HepG2 (cell line): ENCODE measurements around the gene ZBTB47. TPM values are rescaled to one million over a fixed set of nuclear protein-coding genes. Genes with fewer than 3 reads are reported as not detected.

Experiments
- ATAC-seq: fragments of 200-7000 bp; cut with Tn5 transposase; 3 replicates; pipeline ENCODE4 v1.9.1; 2020; ENCODE audit warnings: mild to moderate bottlenecking, moderate library complexity
- BruUV-seq: library from RNA; stranded (reverse); fragments of 400-500 nt; replicated peaks from 2 replicates; lab custom pipeline; 2021; lab: Mats Ljungman, UMichigan
- CTCF ChIA-PET: fragments of 300-600 bp; formaldehyde crosslinking; extraction: SDS; loops from one replicate; lab custom pipeline; 2021; ENCODE audit warnings: low total read pairs, inconsistent platforms, low intra/inter-chr PET ratio; lab: Yijun Ruan, JAX
- POLR2A ChIA-PET: fragments of 350-600 bp; sonication (Branson Sonifier 250); formaldehyde crosslinking; loops from one replicate; lab custom pipeline; 2020; ENCODE audit warnings: antibody characterized with exemption, inconsistent platforms; lab: Yijun Ruan, JAX
- DNase-seq: peaks from one replicate; pipeline ENCODE4 v3.0.0-alpha.2; 2015; ENCODE audit warnings: low spot score
- FAIRE-seq: peaks from 3 replicates; lab custom pipeline; 2011; peaks lifted over from hg19 to GRCh38; lab: Jason Lieb, UNC
- H2AFZ ChIP-seq: one replicate; pipeline ENCODE4 v1.6.1; 2011; ENCODE audit warnings: low read length, inconsistent platforms
- H3K27ac ChIP-seq: fragments of 300-600 bp; 3 replicates; pipeline ENCODE4 v1.8.0; 2011; ENCODE audit warnings: mixed run types, mild to moderate bottlenecking, mixed read lengths, low read length, inconsistent platforms; ENCODE audit not compliant: insufficient read depth; ENCODE audit errors: extremely low read length
- H3K27me3 ChIP-seq, 2 experiments: fragments of 200-600 bp in 1 of 2; 2 replicates in 1 of 2; 3 replicates in 1 of 2; pipeline versions ENCODE4 v1.6.0 to v1.8.0; 2011; ENCODE audit warnings: low read length in 2 of 2, mild to moderate bottlenecking in 2 of 2, moderate library complexity in 2 of 2, inconsistent platforms in 1 of 2; ENCODE audit not compliant: insufficient read depth in 2 of 2, control insufficient read depth in 1 of 2
- H3K36me3 ChIP-seq, 2 experiments: fragments of 200-600 bp in 1 of 2; replicated peaks in 1 of 2; 2 replicates in 1 of 2; 3 replicates in 1 of 2; pipeline versions ENCODE4 v1.5.1 to v1.8.0; 2011; ENCODE audit warnings: low read length in 2 of 2, inconsistent platforms in 1 of 2; ENCODE audit not compliant: insufficient read depth in 2 of 2, control insufficient read depth in 1 of 2
- H3K4me1 ChIP-seq: 2 replicates; pipeline ENCODE4 v1.5.1; 2012; ENCODE audit warnings: low read length, inconsistent platforms; ENCODE audit not compliant: insufficient read depth
- H3K4me2 ChIP-seq: 2 replicates; pipeline ENCODE4 v1.6.0; 2011; ENCODE audit warnings: low read depth, low read length, inconsistent platforms
- H3K4me3 ChIP-seq, 3 experiments: fragments of 200-600 bp in 1 of 3; sonication (generic), shearing (Covaris generic) in 1 of 3; replicated peaks in 1 of 3; 2 replicates each; pipeline ENCODE4 v1.5.1; 2011 to 2016; ENCODE audit warnings: low read length in 3 of 3, inconsistent platforms in 2 of 3, low read depth in 2 of 3, mild to moderate bottlenecking in 2 of 3, control low read depth in 1 of 3, mixed read lengths in 1 of 3; ENCODE audit not compliant: insufficient read depth in 1 of 3
- H3K79me2 ChIP-seq: one replicate; pipeline ENCODE4 v1.6.1; 2011; ENCODE audit warnings: low read length, inconsistent platforms; ENCODE audit not compliant: insufficient read depth
- H3K9ac ChIP-seq: 2 replicates; pipeline ENCODE4 v1.6.0; 2011; ENCODE audit warnings: mild to moderate bottlenecking, low read depth, low read length, inconsistent platforms; ENCODE audit not compliant: insufficient read depth
- H3K9me3 ChIP-seq: 2 replicates; pipeline ENCODE4 v1.5.1; 2012; ENCODE audit warnings: mild to moderate bottlenecking, low read length
- H4K20me1 ChIP-seq: 2 replicates; pipeline ENCODE4 v1.6.0; 2011; ENCODE audit warnings: inconsistent platforms, mild to moderate bottlenecking, low read length, moderate library complexity; ENCODE audit not compliant: insufficient read depth
- CBX2 ChIP-seq, 2 experiments: fragments of 200-600 bp in 1 of 2; sonication (generic); formaldehyde crosslinking in 1 of 2; IDR thresholded peaks; 2 replicates each; pipeline versions ENCODE4 v1.7.0 to v1.8.1; 2018 to 2022; ENCODE audit warnings: low read depth in 2 of 2, low read length in 1 of 2, mild to moderate bottlenecking in 1 of 2, missing genetic modification reagents in 1 of 2
- EHMT2 ChIP-seq: fragments of 200-600 bp; sonication (generic); IDR thresholded peaks from 2 replicates; pipeline ENCODE4 v1.7.0; 2017; ENCODE audit warnings: antibody characterized with exemption, low read depth, low read length, borderline replicate concordance
- GTF3A ChIP-seq: sonication (generic); formaldehyde crosslinking; conservative IDR thresholded peaks from 2 replicates; pipeline ENCODE4 v1.4.0; 2020; ENCODE audit warnings: mild to moderate bottlenecking, missing genetic modification reagents
- RBM22 ChIP-seq: fragments of 200-400 bp; formaldehyde crosslinking; optimal IDR thresholded peaks from 2 replicates; pipeline ENCODE3; 2017; ENCODE audit warnings: mild to moderate bottlenecking, low read length, moderate library complexity
- RELA ChIP-seq: sonication (generic); formaldehyde crosslinking; IDR thresholded peaks from 2 replicates; pipeline ENCODE4 v1.4.0; 2020; ENCODE audit warnings: missing genetic modification reagents
- REPIN1 ChIP-seq: sonication (generic); formaldehyde crosslinking; IDR thresholded peaks from 2 replicates; pipeline ENCODE4 v1.8.0; 2022; ENCODE audit warnings: missing genetic modification reagents, low read depth, mild to moderate bottlenecking, borderline replicate concordance
- RORA ChIP-seq: sonication (generic); formaldehyde crosslinking; IDR thresholded peaks from 2 replicates; pipeline ENCODE4 v1.5.0; 2020; ENCODE audit warnings: mild to moderate bottlenecking, missing genetic modification reagents, moderate library complexity
- SMARCC2 ChIP-seq: fragments of 450-650 bp; IDR thresholded peaks from 2 replicates; pipeline ENCODE4 v1.6.1; 2017; ENCODE audit warnings: antibody characterized with exemption, mild to moderate bottlenecking
- SP140L ChIP-seq: sonication (generic); formaldehyde crosslinking; IDR thresholded peaks from 2 replicates; pipeline ENCODE4 v1.4.0; 2020; ENCODE audit warnings: missing genetic modification reagents, borderline replicate concordance
- ZNF224 ChIP-seq: sonication (generic); formaldehyde crosslinking; IDR thresholded peaks from 2 replicates; pipeline ENCODE4 v1.5.0; 2020; ENCODE audit warnings: mild to moderate bottlenecking, missing genetic modification reagents
- ZNF44 ChIP-seq: sonication (generic); formaldehyde crosslinking; IDR thresholded peaks from 2 replicates; pipeline ENCODE4 v1.5.1; 2020; ENCODE audit warnings: mild to moderate bottlenecking, missing genetic modification reagents
- ZNF558 ChIP-seq: sonication (generic); formaldehyde crosslinking; IDR thresholded peaks from 2 replicates; pipeline ENCODE4 v1.9.0; 2022; ENCODE audit warnings: mild to moderate bottlenecking, missing genetic modification reagents, borderline replicate concordance
- ZNF577 ChIP-seq: sonication (generic); formaldehyde crosslinking; IDR thresholded peaks from 2 replicates; pipeline ENCODE4 v1.4.0; 2020; ENCODE audit warnings: mild to moderate bottlenecking, low read depth, missing genetic modification reagents, borderline replicate concordance
- ZNF7 ChIP-seq: IDR thresholded peaks from 2 replicates; pipeline ENCODE4 v1.6.1; 2016; ENCODE audit warnings: missing biosample characterization, missing genetic modification reagents
- ZNF720 ChIP-seq: sonication (generic); formaldehyde crosslinking; IDR thresholded peaks from 2 replicates; pipeline ENCODE4 v1.4.0; 2020; ENCODE audit warnings: missing genetic modification reagents
- WGBS: methylation state at CpG from one replicate; pipeline ENCODE4 v1.1.6; 2017; ENCODE audit warnings: low lambda C conversion rate; 5-methylcytosine and 5-hydroxymethylcytosine counted together
- in situ Hi-C: cut with HindIII; loops from 2 replicates; pipeline ENCODE4 v1.10.0; 2017; ENCODE audit warnings: low pct_unique_long_range_greater_than_20kb; ENCODE audit not compliant: extremely low pct_ligation_motif_present
- intact Hi-C: fragments of 100-400 bp; cut with micrococcal nuclease; formaldehyde crosslinking; loops from one replicate; pipeline ENCODE4 v1.10.0; 2022; ENCODE audit not compliant: unreplicated experiment
- polyA plus RNA-seq, 8 experiments: library from polyadenylated mRNA; depleted of rRNA in 3 of 8; stranded (reverse) in 7 of 8; unstranded in 1 of 8; fragments of >200 nt; fragmentation: Illumina TruSeq in 4 of 8; extraction: Trizol in 4 of 8; gene quantifications; 2 replicates each; pipeline versions ENCODE4 v1.2.1 to v1.2.3, GENCODE V29; 2011 to 2016; ENCODE audit warnings: low read depth in 4 of 8, missing spikeins in 1 of 8, mixed read lengths in 1 of 8; ENCODE audit not compliant: insufficient read depth in 1 of 8
- total RNA-seq, 5 experiments: library from RNA; depleted of rRNA; stranded (reverse); fragments of >200 nt; fragmentation: Illumina TruSeq; extraction: Trizol; gene quantifications; 2 replicates each; pipeline ENCODE4 v1.2.3, GENCODE V29; 2016; ENCODE audit warnings: low read depth in 1 of 5
- TF ChIP-seq, protein P1 (sequence below): sonication (generic); formaldehyde crosslinking; IDR thresholded peaks from 2 replicates; pipeline ENCODE4 v1.4.0; 2020; ENCODE audit warnings: missing genetic modification reagents
- TF ChIP-seq, protein P2 (sequence below): sonication (generic); formaldehyde crosslinking; IDR thresholded peaks from 2 replicates; pipeline ENCODE4 v1.5.0; 2020; ENCODE audit warnings: missing genetic modification reagents

The ZBTB47 gene
- total and polyA plus RNA-seq, 2 of the 13 experiments (the other 11 are each of a cell fraction or from before 2014, with no cell fraction given), result 1.5 to 3.1 TPM

GRCh38 chr3:42639192-42639591, 14.3 kb upstream of the ZBTB47 start:
- intact Hi-C loops (no loop called here), in situ Hi-C loops (no loop called here)
- BruUV-seq, result no TSS peak
- TF ChIP-seq EHMT2, result no peak
- TF ChIP-seq RBM22, result peak; percentile 86
- no peak for TF ChIP-seq RELA (CRISPR knock-in tag)
- TF ChIP-seq ZNF7 (CRISPR knock-in tag), result no peak
- no peak overlapping the region for H3K9ac ChIP-seq
- H3K4me2 ChIP-seq, result no peak overlapping the region
- ChIA-PET POLR2A (no interaction called here), CTCF (no interaction called here)
- H3K4me1 ChIP-seq, result no peaks in the 10 kb centered on the region
- H3K79me2 ChIP-seq, result no peaks in the 10 kb centered on the region
- DNase-seq, result no peak
- no peak overlapping the region for H3K27ac ChIP-seq
- H3K27me3 ChIP-seq, result no peaks in the 10 kb centered on the region
- H3K36me3 ChIP-seq, result peaks cover 33 to 82% of the 10 kb centered on the region in 2 experiments
- H3K4me3 ChIP-seq, result no peak overlapping the region
- H4K20me1 ChIP-seq, result no peaks in the 10 kb centered on the region
- H2AFZ ChIP-seq, result no peak overlapping the region
- no peaks in the 10 kb centered on the region for H3K9me3 ChIP-seq
- no peak for FAIRE-seq
- WGBS, result 97% methylated on average over 6 of the region's 6 CpGs
- ATAC-seq, result no peak

- H3K4me3 ChIP-seq, result no peak overlapping the region
- no peaks in the 10 kb centered on the region for H4K20me1 ChIP-seq
- H2AFZ ChIP-seq, result no peak overlapping the region
- ChIA-PET CTCF (no interaction called here), POLR2A (no interaction called here)
- FAIRE-seq (no peak), DNase-seq (no peak)
- in situ Hi-C loops (no loop called here), intact Hi-C loops (no loop called here)
- H3K4me1 ChIP-seq, result no peaks in the 10 kb centered on the region
- no peak overlapping the region for H3K27ac ChIP-seq
- no peak overlapping the region for H3K9ac ChIP-seq
- H3K4me2 ChIP-seq, result no peak overlapping the region
- no peaks in the 10 kb centered on the region for H3K9me3 ChIP-seq
- peaks cover 32 to 86% of the 10 kb centered on the region in 2 experiments for H3K36me3 ChIP-seq
- no TSS peak for BruUV-seq
- TF ChIP-seq SMARCC2 (no peak), GTF3A (no peak), ZNF558 (CRISPR knock-in tag) (no peak), SP140L (CRISPR knock-in tag) (no peak), REPIN1 (CRISPR knock-in tag) (no peak), ZNF44 (CRISPR knock-in tag) (no peak), ZNF224 (CRISPR knock-in tag) (no peak), ZNF720 (CRISPR knock-in tag) (no peak), CBX2 (IDR thresholded peaks at IDR 0.05; ENCODE audit: low read depth, low read length) (no peak), CBX2 (CRISPR knock-in tag; IDR thresholded peaks at IDR 0.05; ENCODE audit: low read depth) (no peak), RORA (CRISPR knock-in tag) (no peak), ZNF577 (CRISPR knock-in tag) (no peak)
- TF ChIP-seq, protein P1, sequence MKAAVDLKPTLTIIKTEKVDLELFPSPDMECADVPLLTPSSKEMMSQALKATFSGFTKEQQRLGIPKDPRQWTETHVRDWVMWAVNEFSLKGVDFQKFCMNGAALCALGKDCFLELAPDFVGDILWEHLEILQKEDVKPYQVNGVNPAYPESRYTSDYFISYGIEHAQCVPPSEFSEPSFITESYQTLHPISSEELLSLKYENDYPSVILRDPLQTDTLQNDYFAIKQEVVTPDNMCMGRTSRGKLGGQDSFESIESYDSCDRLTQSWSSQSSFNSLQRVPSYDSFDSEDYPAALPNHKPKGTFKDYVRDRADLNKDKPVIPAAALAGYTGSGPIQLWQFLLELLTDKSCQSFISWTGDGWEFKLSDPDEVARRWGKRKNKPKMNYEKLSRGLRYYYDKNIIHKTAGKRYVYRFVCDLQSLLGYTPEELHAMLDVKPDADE (CRISPR knock-in tag), result no peak
- TF ChIP-seq, protein P2, sequence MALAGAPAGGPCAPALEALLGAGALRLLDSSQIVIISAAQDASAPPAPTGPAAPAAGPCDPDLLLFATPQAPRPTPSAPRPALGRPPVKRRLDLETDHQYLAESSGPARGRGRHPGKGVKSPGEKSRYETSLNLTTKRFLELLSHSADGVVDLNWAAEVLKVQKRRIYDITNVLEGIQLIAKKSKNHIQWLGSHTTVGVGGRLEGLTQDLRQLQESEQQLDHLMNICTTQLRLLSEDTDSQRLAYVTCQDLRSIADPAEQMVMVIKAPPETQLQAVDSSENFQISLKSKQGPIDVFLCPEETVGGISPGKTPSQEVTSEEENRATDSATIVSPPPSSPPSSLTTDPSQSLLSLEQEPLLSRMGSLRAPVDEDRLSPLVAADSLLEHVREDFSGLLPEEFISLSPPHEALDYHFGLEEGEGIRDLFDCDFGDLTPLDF (CRISPR knock-in tag), result no peak
- TF ChIP-seq, all 625 proteins: peak for 0
- H3K27me3 ChIP-seq, result no peaks in the 10 kb centered on the region
- no peak for ATAC-seq
- H3K79me2 ChIP-seq, result no peaks in the 10 kb centered on the region
These were observed 13.4 kb upstream of the ZBTB47 start for GRCh38 chr3:42640129-42640528.
